Measurements from ENCODE around the gene DIAPH3.

DIAPH3 gene

GRCh38 chr13:59963383-59963782, 200.3 kb downstream of the DIAPH3 start:
- DNase-seq (ENCODE audit: low read depth in 2 of 2), result no peak

- DNase-seq (ENCODE audit: low read depth in 2 of 2), result no peak
Observed at GRCh38 chr13:59962343-59962742, 201.4 kb downstream of the DIAPH3 start.

GRCh38 chr13:59960683-59961082, 203.0 kb downstream of the DIAPH3 start:
- no peak for DNase-seq (ENCODE audit: low read depth in 2 of 2)

GRCh38 chr13:59957438-59957837, 206.3 kb downstream of the DIAPH3 start:
- DNase-seq (ENCODE audit: low read depth in 2 of 2), result no peak

GRCh38 chr13:59954601-59955000, 209.1 kb downstream of the DIAPH3 start:
- no peak for DNase-seq (ENCODE audit: low read depth in 2 of 2)

GRCh38 chr13:59951011-59951410, 212.7 kb downstream of the DIAPH3 start:
- no peak for DNase-seq (ENCODE audit: low read depth in 2 of 2)

- DNase-seq (ENCODE audit: low read depth in 2 of 2), result no peak
Observed at GRCh38 chr13:59950266-59950665, 213.5 kb downstream of the DIAPH3 start.

- no peak for DNase-seq (ENCODE audit: low read depth in 2 of 2)
Observed at GRCh38 chr13:59948686-59949085, 215.0 kb downstream of the DIAPH3 start.

- no peak for DNase-seq (ENCODE audit: low read depth in 2 of 2)
Observed at GRCh38 chr13:59946944-59947343, 216.8 kb downstream of the DIAPH3 start.

- DNase-seq (ENCODE audit: low read depth in 2 of 2), result no peak
Observed at GRCh38 chr13:59931621-59932020, 232.1 kb downstream of the DIAPH3 start.

- no peak for DNase-seq (ENCODE audit: low read depth in 2 of 2)
Observed at GRCh38 chr13:59924256-59924655, 239.5 kb downstream of the DIAPH3 start.

GRCh38 chr13:59915252-59915651, 248.5 kb downstream of the DIAPH3 start:
- no peak for DNase-seq (ENCODE audit: low read depth in 2 of 2)

GRCh38 chr13:59914556-59914955, 249.2 kb downstream of the DIAPH3 start:
- no peak for DNase-seq (ENCODE audit: low read depth in 2 of 2)

GRCh38 chr13:59906413-59907049, 257.2 kb downstream of the DIAPH3 start:
- DNase-seq (ENCODE audit: low read depth in 2 of 2), result no peak

- no peak for DNase-seq (ENCODE audit: low read depth in 2 of 2)
Observed at GRCh38 chr13:59901191-59901590, 262.5 kb downstream of the DIAPH3 start.

- no peak for DNase-seq (ENCODE audit: low read depth in 2 of 2)
Observed at GRCh38 chr13:59898066-59898465, 265.7 kb downstream of the DIAPH3 start.

GRCh38 chr13:59893266-59893665, 270.5 kb downstream of the DIAPH3 start:
- DNase-seq (ENCODE audit: low read depth in 2 of 2), result no peak

GRCh38 chr13:59891053-59891452, 272.7 kb downstream of the DIAPH3 start:
- no peak for DNase-seq (ENCODE audit: low read depth in 2 of 2)

GRCh38 chr13:59890054-59890453, 273.7 kb downstream of the DIAPH3 start:
- DNase-seq (ENCODE audit: low read depth in 2 of 2), result no peak

GRCh38 chr13:59888408-59888807, 275.3 kb downstream of the DIAPH3 start:
- no peak for DNase-seq (ENCODE audit: low read depth in 2 of 2)

- no peak for DNase-seq (ENCODE audit: low read depth in 2 of 2)
Observed at GRCh38 chr13:59885076-59885475, 278.7 kb downstream of the DIAPH3 start.

- DNase-seq (ENCODE audit: low read depth in 2 of 2), result no peak
Observed at GRCh38 chr13:59883885-59884284, 279.8 kb downstream of the DIAPH3 start.

- no peak for DNase-seq (ENCODE audit: low read depth in 2 of 2)
Observed at GRCh38 chr13:59880468-59880867, 283.3 kb downstream of the DIAPH3 start.

- DNase-seq (ENCODE audit: low read depth in 2 of 2), result no peak
Observed at GRCh38 chr13:59879281-59879680, 284.4 kb downstream of the DIAPH3 start.

Measured in stimulated activated CD4-positive, alpha-beta T cell treated with anti-CD3 and anti-CD28 coated beads, Interleukin-4, amount 100 ng/mL, for 48 hours (primary cell).